Endodermal cell (in vitro differentiated cells): Measurements from ENCODE around the gene FADS1. TPM values are rescaled to one million over a fixed set of nuclear protein-coding genes. Genes with fewer than 3 reads are reported as not detected.

Source experiments
- DNase-seq: peaks from one replicate; pipeline ENCODE4 v3.0.0-alpha.2; 2017
- H3K27ac ChIP-seq: 2 replicates; pipeline ENCODE4 v1.5.1; 2013; ENCODE audit warnings: mild to moderate bottlenecking, low read depth, low read length, moderate library complexity
- H3K27me3 ChIP-seq: 2 replicates; pipeline ENCODE4 v1.6.1; 2013; ENCODE audit warnings: mild to moderate bottlenecking, low read length, moderate library complexity; ENCODE audit not compliant: insufficient read depth, control insufficient read depth, poor library complexity, severe bottlenecking
- H3K36me3 ChIP-seq: 2 replicates; pipeline ENCODE4 v1.7.0; 2013; ENCODE audit warnings: mild to moderate bottlenecking, low read length, moderate library complexity; ENCODE audit not compliant: control insufficient read depth, insufficient read depth
- H3K4me1 ChIP-seq: one replicate; pipeline ENCODE4 v1.7.0; 2013; ENCODE audit warnings: low read length; ENCODE audit not compliant: control insufficient read depth, insufficient read depth
- H3K4me3 ChIP-seq: 2 replicates; pipeline ENCODE4 v1.5.1; 2013; ENCODE audit warnings: mild to moderate bottlenecking, low read length, moderate library complexity
- H3K9ac ChIP-seq: 2 replicates; pipeline ENCODE4 v1.6.1; 2013; ENCODE audit warnings: mild to moderate bottlenecking, low read length, moderate library complexity; ENCODE audit not compliant: poor library complexity, severe bottlenecking; ENCODE audit errors: extremely low read depth
- H3K9me3 ChIP-seq: 2 replicates; pipeline ENCODE4 v1.6.1; 2013; ENCODE audit warnings: mild to moderate bottlenecking, low read length, moderate library complexity; ENCODE audit not compliant: control insufficient read depth
- H3K27ac Mint-ChIP-seq: 2 replicates; pipeline ENCODE4 v1.8.0; 2020; ENCODE audit warnings: mixed read lengths
- H3K27me3 Mint-ChIP-seq: 2 replicates; pipeline ENCODE4 v1.8.0; 2021; ENCODE audit warnings: mild to moderate bottlenecking, mixed read lengths; ENCODE audit not compliant: insufficient read depth
- H3K36me3 Mint-ChIP-seq: 2 replicates; pipeline ENCODE4 v1.8.0; 2020; ENCODE audit warnings: low read depth, mixed read lengths
- H3K4me1 Mint-ChIP-seq: 2 replicates; pipeline ENCODE4 v1.8.0; 2020; ENCODE audit warnings: mixed read lengths
- H3K4me3 Mint-ChIP-seq: 2 replicates; pipeline ENCODE4 v1.8.0; 2020; ENCODE audit warnings: mild to moderate bottlenecking, moderate library complexity, mixed read lengths
- H3K9me3 Mint-ChIP-seq: 2 replicates; pipeline ENCODE4 v1.8.0; 2020; ENCODE audit warnings: mild to moderate bottlenecking, mixed read lengths
- WGBS, 2 experiments: methylation state at CpG; one replicate each; pipeline versions ENCODE4 v1.1.5 to v1.1.7; 2013; ENCODE audit warnings: missing lambda C conversion rate in 2 of 2, mixed read lengths in 1 of 2; ENCODE audit not compliant: insufficient coverage in 1 of 2, insufficient read length in 1 of 2; 5-methylcytosine and 5-hydroxymethylcytosine counted together
- total RNA-seq, 2 donors: library from RNA; stranded (reverse); fragmentation: NEBNext Ultra II Directional in 1 of 2; extraction: Animal tissue kit (Norgen Biotek cat#: 25700) in 1 of 2; gene quantifications; 2 replicates in 1 of 2; 3 replicates in 1 of 2; pipeline ENCODE4 v1.2.1, GENCODE V29; 2021
- TF ChIP-seq, protein P1 (sequence below): fragments of 200-600 bp; sonication (generic); conservative IDR thresholded peaks from 2 replicates; pipeline ENCODE4 v1.5.0; 2021; ENCODE audit warnings: antibody characterized with exemption, mild to moderate bottlenecking

Gene FADS1
- total RNA-seq, 2 donors from 2014 or later: 127 to 138 TPM

DNA sequence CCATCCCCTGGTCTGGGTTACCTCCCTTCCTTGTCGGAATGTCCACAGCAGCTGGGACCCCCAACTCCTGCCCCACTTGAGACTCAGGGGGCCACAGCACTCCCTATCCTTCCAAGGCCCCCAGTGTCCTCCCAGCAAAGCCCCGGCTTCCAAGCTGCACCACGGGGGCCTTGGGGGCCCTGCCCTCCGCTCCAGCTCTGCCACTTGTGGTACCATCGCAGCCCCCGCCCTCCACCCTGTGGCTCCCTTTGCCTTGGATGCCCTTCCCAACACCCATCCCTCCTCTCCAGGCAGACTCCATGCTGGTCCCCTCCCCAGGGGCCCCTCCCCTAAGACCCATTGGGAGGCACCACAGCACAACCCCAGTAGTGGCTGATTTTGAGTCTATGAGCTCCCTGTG, 41.7 kb downstream of the FADS1 start:
- no peak overlapping the region for H3K27ac ChIP-seq
- no peak overlapping the region for H3K9ac ChIP-seq
- WGBS, 2 experiments: 71 to 89% methylated on average over 1 to 6 of the region's 6 CpGs
- no peaks in the 10 kb centered on the region for H3K9me3 Mint-ChIP-seq
- H3K27me3 ChIP-seq: no peaks in the 10 kb centered on the region
- no peak overlapping the region for H3K4me3 ChIP-seq
- no peaks in the 10 kb centered on the region for H3K4me1 ChIP-seq
- no peak for DNase-seq
- no peak overlapping the region for H3K4me3 Mint-ChIP-seq
- peaks cover 9% of the 10 kb centered on the region for H3K36me3 ChIP-seq
- H3K4me1 Mint-ChIP-seq: no peaks in the 10 kb centered on the region
- H3K27me3 Mint-ChIP-seq: no peaks in the 10 kb centered on the region
- TF ChIP-seq, protein P1, sequence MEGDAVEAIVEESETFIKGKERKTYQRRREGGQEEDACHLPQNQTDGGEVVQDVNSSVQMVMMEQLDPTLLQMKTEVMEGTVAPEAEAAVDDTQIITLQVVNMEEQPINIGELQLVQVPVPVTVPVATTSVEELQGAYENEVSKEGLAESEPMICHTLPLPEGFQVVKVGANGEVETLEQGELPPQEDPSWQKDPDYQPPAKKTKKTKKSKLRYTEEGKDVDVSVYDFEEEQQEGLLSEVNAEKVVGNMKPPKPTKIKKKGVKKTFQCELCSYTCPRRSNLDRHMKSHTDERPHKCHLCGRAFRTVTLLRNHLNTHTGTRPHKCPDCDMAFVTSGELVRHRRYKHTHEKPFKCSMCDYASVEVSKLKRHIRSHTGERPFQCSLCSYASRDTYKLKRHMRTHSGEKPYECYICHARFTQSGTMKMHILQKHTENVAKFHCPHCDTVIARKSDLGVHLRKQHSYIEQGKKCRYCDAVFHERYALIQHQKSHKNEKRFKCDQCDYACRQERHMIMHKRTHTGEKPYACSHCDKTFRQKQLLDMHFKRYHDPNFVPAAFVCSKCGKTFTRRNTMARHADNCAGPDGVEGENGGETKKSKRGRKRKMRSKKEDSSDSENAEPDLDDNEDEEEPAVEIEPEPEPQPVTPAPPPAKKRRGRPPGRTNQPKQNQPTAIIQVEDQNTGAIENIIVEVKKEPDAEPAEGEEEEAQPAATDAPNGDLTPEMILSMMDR: no peak
- H3K36me3 Mint-ChIP-seq: peaks cover 22% of the 10 kb centered on the region
- peak overlapping the region; percentile 35 for H3K27ac Mint-ChIP-seq
- no peaks in the 10 kb centered on the region for H3K9me3 ChIP-seq

DNA sequence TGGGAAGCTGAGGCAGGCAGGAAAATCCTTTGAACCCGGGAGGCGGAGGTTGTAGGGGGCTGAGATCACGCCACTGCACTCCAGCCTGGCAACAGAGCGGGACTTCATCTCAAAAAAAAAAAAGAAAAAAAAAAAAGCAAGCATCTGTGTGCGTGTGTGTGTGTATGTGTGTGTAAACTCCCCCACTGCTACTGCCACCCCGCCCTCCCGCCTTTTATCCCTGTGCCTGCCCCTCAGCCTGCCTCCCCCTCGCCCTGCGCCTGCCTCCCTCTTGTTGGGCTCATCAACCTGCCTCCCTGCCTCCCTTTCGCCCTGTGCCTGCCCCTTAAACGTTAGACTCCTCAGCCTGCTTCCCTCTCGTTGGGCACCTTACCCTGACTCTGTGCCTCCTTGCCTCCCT, 42.4 kb downstream of the FADS1 start:
- Histone ChIP-seq H3K36me3 (peaks cover 5% of the 10 kb centered on the region), H3K4me3 (no peak overlapping the region), H3K27me3 (no peaks in the 10 kb centered on the region), H3K27ac (no peak overlapping the region), H3K9ac (no peak overlapping the region), H3K4me1 (no peaks in the 10 kb centered on the region), H3K9me3 (no peaks in the 10 kb centered on the region)
- H3K36me3 Mint-ChIP-seq: peaks cover 19% of the 10 kb centered on the region
- no peak overlapping the region for H3K27ac Mint-ChIP-seq
- no peaks in the 10 kb centered on the region for H3K9me3 Mint-ChIP-seq
- 93 to 95% methylated on average over 8 to 11 of the region's 12 CpGs for WGBS, 2 experiments
- no peaks in the 10 kb centered on the region for H3K4me1 Mint-ChIP-seq
- TF ChIP-seq, protein P1: no peak
- DNase-seq: no peak
- no peak overlapping the region for H3K4me3 Mint-ChIP-seq
- no peaks in the 10 kb centered on the region for H3K27me3 Mint-ChIP-seq

DNA sequence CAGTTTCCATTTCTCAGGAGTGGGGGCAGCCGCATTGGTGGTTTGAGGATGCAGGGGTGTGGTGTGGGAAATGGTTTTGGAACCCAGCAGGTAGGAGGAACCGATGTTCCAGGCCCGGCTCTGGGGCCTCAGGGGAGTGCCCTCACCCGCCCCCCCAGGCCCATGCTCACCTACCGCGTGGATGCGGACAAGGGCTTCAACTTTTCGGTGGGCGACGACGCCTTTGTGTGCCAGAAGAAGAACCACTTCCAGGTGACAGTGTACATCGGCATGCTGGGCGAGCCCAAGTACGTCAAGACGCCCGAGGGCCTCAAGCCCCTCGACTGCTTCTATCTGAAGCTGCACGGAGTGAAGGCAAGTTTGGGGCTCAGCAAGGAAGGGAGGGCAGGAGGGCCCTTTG, 43.0 kb downstream of the FADS1 start:
- Mint-ChIP-seq H3K4me3 (no peak overlapping the region), H3K4me1 (no peaks in the 10 kb centered on the region), H3K27ac (no peak overlapping the region), H3K9me3 (no peaks in the 10 kb centered on the region), H3K36me3 (peaks cover 18% of the 10 kb centered on the region), H3K27me3 (no peaks in the 10 kb centered on the region)
- no peaks in the 10 kb centered on the region for H3K27me3 ChIP-seq
- H3K9ac ChIP-seq: no peak overlapping the region
- WGBS, 2 experiments: 90 to 95% methylated on average over 16 to 18 of the region's 18 CpGs
- peaks cover 5% of the 10 kb centered on the region for H3K36me3 ChIP-seq
- H3K4me3 ChIP-seq: no peak overlapping the region
- TF ChIP-seq, protein P1: no peak
- H3K27ac ChIP-seq: peak overlapping the region; percentile 22
- DNase-seq: no peak
- H3K4me1 ChIP-seq: no peaks in the 10 kb centered on the region
- no peaks in the 10 kb centered on the region for H3K9me3 ChIP-seq
